ENCODE results near the gene LDLRAP1.

DNA sequence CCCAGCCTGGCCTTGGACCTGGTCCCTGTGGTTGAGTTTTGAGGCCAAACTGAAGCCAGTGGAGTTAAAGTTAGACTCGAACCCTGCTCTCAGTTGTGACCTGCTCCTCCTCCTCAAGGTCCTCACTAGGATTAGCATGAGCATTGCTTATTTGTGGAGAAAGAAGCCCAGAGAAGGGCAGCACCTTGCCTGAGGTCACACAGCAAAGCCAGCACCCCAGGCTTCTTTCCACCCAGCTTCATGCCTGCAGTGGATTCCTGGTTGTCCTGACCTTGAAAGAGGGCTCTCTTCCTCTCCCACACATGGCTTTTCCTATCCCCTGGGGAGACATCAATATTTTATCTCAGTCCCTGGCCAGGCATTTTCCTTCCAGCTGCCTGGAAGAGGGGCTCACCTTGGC is 2.8 kb downstream of the LDLRAP1 start:
- TF ChIP-seq PHF21A (IDR thresholded peaks at IDR 0.05; ENCODE audit: borderline replicate concordance, low read depth) (no peak), ZNF23 (CRISPR knock-in tag; IDR thresholded peaks at IDR 0.05) (no peak), ZNF184 (CRISPR knock-in tag; IDR thresholded peaks at IDR 0.05) (no peak), HIVEP1 (CRISPR knock-in tag; IDR thresholded peaks at IDR 0.05) (no peak), POLR2AphosphoS5 (IDR thresholded peaks at IDR 0.05; ENCODE audit: control insufficient read depth, insufficient read depth, low read depth, low read length) (no peak), ZNF232 (CRISPR knock-in tag; IDR thresholded peaks at IDR 0.05) (no peak), RBBP5 (IDR thresholded peaks at IDR 0.05; ENCODE audit: borderline replicate concordance, insufficient read depth, low read length, poor library complexity, severe bottlenecking) (no peak), COPS2 (conservative IDR thresholded peaks at IDR 0.05) (no peak)
- TF ChIP-seq, protein P1, sequence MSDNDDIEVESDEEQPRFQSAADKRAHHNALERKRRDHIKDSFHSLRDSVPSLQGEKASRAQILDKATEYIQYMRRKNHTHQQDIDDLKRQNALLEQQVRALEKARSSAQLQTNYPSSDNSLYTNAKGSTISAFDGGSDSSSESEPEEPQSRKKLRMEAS (CRISPR knock-in tag; IDR thresholded peaks at IDR 0.05): no peak
- TF ChIP-seq, protein P2, sequence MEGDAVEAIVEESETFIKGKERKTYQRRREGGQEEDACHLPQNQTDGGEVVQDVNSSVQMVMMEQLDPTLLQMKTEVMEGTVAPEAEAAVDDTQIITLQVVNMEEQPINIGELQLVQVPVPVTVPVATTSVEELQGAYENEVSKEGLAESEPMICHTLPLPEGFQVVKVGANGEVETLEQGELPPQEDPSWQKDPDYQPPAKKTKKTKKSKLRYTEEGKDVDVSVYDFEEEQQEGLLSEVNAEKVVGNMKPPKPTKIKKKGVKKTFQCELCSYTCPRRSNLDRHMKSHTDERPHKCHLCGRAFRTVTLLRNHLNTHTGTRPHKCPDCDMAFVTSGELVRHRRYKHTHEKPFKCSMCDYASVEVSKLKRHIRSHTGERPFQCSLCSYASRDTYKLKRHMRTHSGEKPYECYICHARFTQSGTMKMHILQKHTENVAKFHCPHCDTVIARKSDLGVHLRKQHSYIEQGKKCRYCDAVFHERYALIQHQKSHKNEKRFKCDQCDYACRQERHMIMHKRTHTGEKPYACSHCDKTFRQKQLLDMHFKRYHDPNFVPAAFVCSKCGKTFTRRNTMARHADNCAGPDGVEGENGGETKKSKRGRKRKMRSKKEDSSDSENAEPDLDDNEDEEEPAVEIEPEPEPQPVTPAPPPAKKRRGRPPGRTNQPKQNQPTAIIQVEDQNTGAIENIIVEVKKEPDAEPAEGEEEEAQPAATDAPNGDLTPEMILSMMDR (IDR thresholded peaks at IDR 0.05 in 2 of 3, conservative IDR thresholded peaks at IDR 0.05 in 1 of 3; ENCODE audit: insufficient read depth in 2 of 3, low read depth in 1 of 3, low read length in 3 of 3): no peak

All from K562 (cell line).